H9 (cell line): ENCODE measurements around the gene ARID1B. TPM values are rescaled to one million over a fixed set of nuclear protein-coding genes. Genes with fewer than 3 reads are reported as not detected.

Experiments
- DNase-seq: peaks from one replicate; pipeline ENCODE4 v3.0.0-alpha.2; 2017
- H2AFZ ChIP-seq: one replicate; pipeline ENCODE4 v1.6.1; 2013; ENCODE audit warnings: mild to moderate bottlenecking, low read length, control low read depth, moderate library complexity
- H2AK5ac ChIP-seq: 2 replicates; pipeline ENCODE4 v1.6.1; 2013; ENCODE audit warnings: low read length, control low read depth, mixed read lengths; ENCODE audit not compliant: insufficient read length
- H2BK120ac ChIP-seq: one replicate; pipeline ENCODE4 v1.6.1; 2013; ENCODE audit warnings: low read depth, mild to moderate bottlenecking, low read length, control low read depth, inconsistent platforms; ENCODE audit not compliant: poor library complexity, severe bottlenecking
- H2BK12ac ChIP-seq: 2 replicates; pipeline ENCODE4 v1.6.1; 2013; ENCODE audit warnings: low read length, control low read depth, mixed read lengths, low read depth; ENCODE audit not compliant: insufficient read length
- H2BK15ac ChIP-seq: 2 replicates; pipeline ENCODE4 v1.6.1; 2013; ENCODE audit warnings: low read depth, low read length, control low read depth
- H2BK20ac ChIP-seq: one replicate; pipeline ENCODE4 v1.6.1; 2013; ENCODE audit warnings: low read depth, mild to moderate bottlenecking, low read length, control low read depth, inconsistent platforms; ENCODE audit not compliant: poor library complexity, severe bottlenecking
- H2BK5ac ChIP-seq: 2 replicates; pipeline ENCODE4 v1.6.1; 2013; ENCODE audit warnings: low read length, control low read depth, mixed read lengths; ENCODE audit not compliant: insufficient read length
- H3K14ac ChIP-seq: 2 replicates; pipeline ENCODE4 v1.6.1; 2013; ENCODE audit warnings: low read length, control low read depth; ENCODE audit not compliant: insufficient read depth
- H3K18ac ChIP-seq: 2 replicates; pipeline ENCODE4 v1.6.1; 2013; ENCODE audit warnings: low read depth, mild to moderate bottlenecking, mixed read lengths, low read length, control low read depth; ENCODE audit not compliant: insufficient read length
- H3K23ac ChIP-seq: 2 replicates; pipeline ENCODE4 v1.6.1; 2013; ENCODE audit warnings: low read length, control low read depth, mixed read lengths, low read depth; ENCODE audit not compliant: insufficient read length
- H3K23me2 ChIP-seq: 2 replicates; pipeline ENCODE4 v1.6.1; 2013; ENCODE audit warnings: low read depth, mild to moderate bottlenecking, mixed read lengths, low read length, control low read depth; ENCODE audit not compliant: insufficient read length, poor library complexity, severe bottlenecking
- H3K27ac ChIP-seq: 2 replicates; pipeline ENCODE4 v1.5.1; 2013; ENCODE audit warnings: low read length, control low read depth, mixed read lengths, low read depth; ENCODE audit not compliant: insufficient read length
- H3K27me3 ChIP-seq: 2 replicates; pipeline ENCODE4 v1.6.1; 2013; ENCODE audit warnings: low read length, control low read depth, inconsistent platforms; ENCODE audit not compliant: insufficient read depth
- H3K4ac ChIP-seq: 2 replicates; pipeline ENCODE4 v1.6.1; 2013; ENCODE audit warnings: low read depth, mild to moderate bottlenecking, control low read depth, inconsistent platforms, low read length, moderate library complexity
- H3K4me1 ChIP-seq: 2 replicates; pipeline ENCODE4 v1.6.1; 2013; ENCODE audit warnings: low read length, control low read depth, inconsistent platforms; ENCODE audit not compliant: insufficient read depth
- H3K4me2 ChIP-seq: 2 replicates; pipeline ENCODE4 v1.6.1; 2013; ENCODE audit warnings: low read length, control low read depth, mixed read lengths; ENCODE audit not compliant: insufficient read length, insufficient read depth
- H3K56ac ChIP-seq: 2 replicates; pipeline ENCODE4 v1.6.1; 2013; ENCODE audit warnings: low read depth, mild to moderate bottlenecking, mixed read lengths, low read length, control low read depth; ENCODE audit not compliant: insufficient read length
- H3K79me1 ChIP-seq: 2 replicates; pipeline ENCODE4 v1.6.1; 2013; ENCODE audit warnings: low read depth, mild to moderate bottlenecking, moderate library complexity, low read length, control low read depth, inconsistent platforms; ENCODE audit not compliant: insufficient read depth, poor library complexity, severe bottlenecking
- H3K79me2 ChIP-seq: 2 replicates; pipeline ENCODE4 v1.6.1; 2013; ENCODE audit warnings: low read length, control low read depth, inconsistent platforms; ENCODE audit not compliant: insufficient read depth
- H3K9ac ChIP-seq: 2 replicates; pipeline ENCODE4 v1.6.1; 2013; ENCODE audit warnings: low read length, control low read depth, mixed read lengths; ENCODE audit not compliant: insufficient read length; ENCODE audit errors: extremely low read depth
- H3K9me3 ChIP-seq: one replicate; pipeline ENCODE4 v1.6.1; 2013; ENCODE audit warnings: low read depth, low read length, inconsistent platforms; ENCODE audit not compliant: control insufficient read depth
- H3T11ph ChIP-seq: one replicate; pipeline ENCODE4 v1.6.1; 2013; ENCODE audit warnings: mild to moderate bottlenecking, low read length, control low read depth, inconsistent platforms
- H4K20me1 ChIP-seq: one replicate; pipeline ENCODE4 v1.6.1; 2013; ENCODE audit not compliant: control insufficient read depth, insufficient read length, insufficient read depth
- H4K5ac ChIP-seq: 2 replicates; pipeline ENCODE4 v1.6.1; 2013; ENCODE audit warnings: low read depth, mild to moderate bottlenecking, mixed read lengths, low read length, control low read depth; ENCODE audit not compliant: insufficient read length
- H4K8ac ChIP-seq: replicated peaks from 2 replicates; pipeline ENCODE4 v1.6.1; 2013; ENCODE audit warnings: low read length, control low read depth, mixed read lengths, low read depth; ENCODE audit not compliant: insufficient read length
- H4K91ac ChIP-seq: 2 replicates; pipeline ENCODE4 v1.6.1; 2013; ENCODE audit warnings: low read depth, mild to moderate bottlenecking, moderate library complexity, mixed read lengths, low read length, control low read depth; ENCODE audit not compliant: insufficient read length
- H3K27ac Mint-ChIP-seq, 3 experiments: 2 replicates in 2 of 3; 3 replicates in 1 of 3; pipeline ENCODE4 v1.8.0; 2020 to 2021; ENCODE audit warnings: mixed read lengths in 3 of 3, mild to moderate bottlenecking in 1 of 3, moderate library complexity in 1 of 3
- H3K27me3 Mint-ChIP-seq: 2 replicates; pipeline ENCODE4 v1.8.0; 2021; ENCODE audit warnings: low read depth, mild to moderate bottlenecking, moderate library complexity, mixed read lengths
- H3K36me3 Mint-ChIP-seq, 3 experiments: 2 replicates in 2 of 3; 3 replicates in 1 of 3; pipeline ENCODE4 v1.8.0; 2020 to 2021; ENCODE audit warnings: low read depth in 3 of 3, mixed read lengths in 3 of 3; ENCODE audit not compliant: insufficient read depth in 1 of 3
- H3K4me1 Mint-ChIP-seq, 2 experiments: 2 replicates each; pipeline ENCODE4 v1.8.0; 2020; ENCODE audit warnings: mixed read lengths in 2 of 2
- H3K4me3 Mint-ChIP-seq, 2 experiments: 2 replicates in 1 of 2; 3 replicates in 1 of 2; pipeline ENCODE4 v1.8.0; 2020 to 2021; ENCODE audit warnings: mild to moderate bottlenecking in 2 of 2, mixed read lengths in 2 of 2, moderate library complexity in 1 of 2
- H3K9me3 Mint-ChIP-seq, 2 experiments: 2 replicates in 1 of 2; 3 replicates in 1 of 2; pipeline ENCODE4 v1.8.0; 2020; ENCODE audit warnings: mild to moderate bottlenecking in 2 of 2, mixed read lengths in 2 of 2, moderate library complexity in 1 of 2
- WGBS: extraction: QIAGEN DNeasy Blood & Tissue Kit; methylation state at CpG from one replicate; pipeline ENCODE4 v1.1.7; 2013; ENCODE audit warnings: missing lambda C conversion rate, low lambda C conversion rate, mixed read lengths; ENCODE audit not compliant: insufficient read length; ENCODE audit errors: extremely low coverage; 5-methylcytosine and 5-hydroxymethylcytosine counted together
- total RNA-seq: library from RNA; stranded (reverse); gene quantifications from 2 replicates; pipeline ENCODE4 v1.2.1, GENCODE V29; 2021
- TF ChIP-seq, protein P1 (sequence below): fragments of 200-600 bp; sonication (generic); conservative IDR thresholded peaks from 3 replicates; pipeline ENCODE4 v1.8.0; 2021; ENCODE audit warnings: antibody characterized with exemption, mild to moderate bottlenecking

Gene ARID1B
- total RNA-seq, 1 experiment from 2014 or later, result 88.2 TPM

DNA sequence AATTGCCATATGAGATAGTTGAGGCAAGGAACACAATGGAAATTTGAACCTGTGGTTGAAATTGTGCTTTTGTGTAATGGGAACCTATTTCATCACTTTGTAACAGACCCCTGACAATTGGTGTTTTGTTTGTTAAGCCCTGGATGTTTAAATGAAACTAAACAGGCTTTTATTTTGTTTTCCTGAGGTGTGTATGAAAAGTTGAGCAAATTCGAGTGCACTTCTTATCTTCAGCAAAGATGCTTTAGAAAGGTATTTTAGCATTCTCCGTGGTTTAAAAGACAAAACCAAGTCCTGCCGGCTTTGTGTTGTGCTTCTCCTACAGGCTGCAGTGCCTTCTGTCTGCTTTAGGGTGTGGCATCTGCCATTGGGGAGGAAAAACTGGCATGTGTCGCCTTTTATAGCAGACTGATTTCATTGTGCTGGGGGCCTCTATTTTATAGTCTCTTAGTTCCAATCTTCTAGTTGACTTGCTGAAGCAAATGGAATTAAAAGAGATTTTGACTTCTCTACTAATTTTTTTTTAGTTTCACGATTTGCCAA lies 2.2 kb upstream of the ARID1B start:
- Histone ChIP-seq H2BK20ac (no peak overlapping the region), H4K20me1 (no peaks in the 10 kb centered on the region), H2BK15ac (no peak overlapping the region), H3K23me2 (peaks cover 11% of the 10 kb centered on the region), H4K91ac (no peak overlapping the region), H3K4me1 (peaks cover 2% of the 10 kb centered on the region; the same call in 1 of the 2 replicates), H4K8ac (no peak overlapping the region), H3K14ac (no peak overlapping the region), H3K9ac (no peak overlapping the region), H2BK120ac (peak overlapping the region; percentile 12), H3K27me3 (no peaks in the 10 kb centered on the region), H3K79me2 (peaks cover 3% of the 10 kb centered on the region; the same call in 1 of the 2 replicates), H3K4ac (no peak overlapping the region), H3K4me2 (no peak overlapping the region), H3K18ac (no peak overlapping the region), H3K79me1 (no peaks in the 10 kb centered on the region), H2BK12ac (no peak overlapping the region), H3K27ac (no peak overlapping the region), H3T11ph (no peak overlapping the region), H2AK5ac (no peak overlapping the region), H4K5ac (no peak overlapping the region), H3K56ac (no peak overlapping the region), H2BK5ac (no peak overlapping the region), H3K23ac (no peak overlapping the region), H3K9me3 (no peaks in the 10 kb centered on the region), H2AFZ (no peak overlapping the region)
- H3K27me3 Mint-ChIP-seq, result peaks cover 2% of the 10 kb centered on the region; the same call in 1 of the 2 replicates
- H3K4me1 Mint-ChIP-seq, result peaks cover 48 to 53% of the 10 kb centered on the region in 2 experiments
- no peaks in the 10 kb centered on the region for H3K36me3 Mint-ChIP-seq
- no peak for DNase-seq
- WGBS, result no CpG with 5 or more reads among the region's 5 CpGs
- no peaks in the 10 kb centered on the region for H3K9me3 Mint-ChIP-seq
- TF ChIP-seq, protein P1, sequence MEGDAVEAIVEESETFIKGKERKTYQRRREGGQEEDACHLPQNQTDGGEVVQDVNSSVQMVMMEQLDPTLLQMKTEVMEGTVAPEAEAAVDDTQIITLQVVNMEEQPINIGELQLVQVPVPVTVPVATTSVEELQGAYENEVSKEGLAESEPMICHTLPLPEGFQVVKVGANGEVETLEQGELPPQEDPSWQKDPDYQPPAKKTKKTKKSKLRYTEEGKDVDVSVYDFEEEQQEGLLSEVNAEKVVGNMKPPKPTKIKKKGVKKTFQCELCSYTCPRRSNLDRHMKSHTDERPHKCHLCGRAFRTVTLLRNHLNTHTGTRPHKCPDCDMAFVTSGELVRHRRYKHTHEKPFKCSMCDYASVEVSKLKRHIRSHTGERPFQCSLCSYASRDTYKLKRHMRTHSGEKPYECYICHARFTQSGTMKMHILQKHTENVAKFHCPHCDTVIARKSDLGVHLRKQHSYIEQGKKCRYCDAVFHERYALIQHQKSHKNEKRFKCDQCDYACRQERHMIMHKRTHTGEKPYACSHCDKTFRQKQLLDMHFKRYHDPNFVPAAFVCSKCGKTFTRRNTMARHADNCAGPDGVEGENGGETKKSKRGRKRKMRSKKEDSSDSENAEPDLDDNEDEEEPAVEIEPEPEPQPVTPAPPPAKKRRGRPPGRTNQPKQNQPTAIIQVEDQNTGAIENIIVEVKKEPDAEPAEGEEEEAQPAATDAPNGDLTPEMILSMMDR, result no peak; the same call in 2 of the 3 replicates
- H3K4me3 Mint-ChIP-seq, result peak overlapping the region; percentile 18 to 72
- peak overlapping the region; percentile 78 to 93 (median 92); a peak in 6 of 7 replicates for H3K27ac Mint-ChIP-seq
